Measurements from ENCODE around the gene CHST9.

CHST9 gene

GRCh38 chr18:27033722-27034121 lies 151.4 kb downstream of the CHST9 start:
- Histone ChIP-seq H3K4me1 (ENCODE audit: low read length) (peaks cover 8% of the 10 kb centered on the region), H3K9me3 (ENCODE audit: insufficient read depth, low read length) (no peaks in the 10 kb centered on the region), H3K4me2 (ENCODE audit: low read length) (no peak overlapping the region), H4K20me1 (ENCODE audit: insufficient read depth, low read length) (no peaks in the 10 kb centered on the region), H3K36me3 (replicated peaks; ENCODE audit: low read depth, low read length) (no peaks in the 10 kb centered on the region), H3K27me3 (ENCODE audit: low read depth, low read length) (no peaks in the 10 kb centered on the region), H2AFZ (ENCODE audit: low read depth, low read length) (no peak overlapping the region), H3K9ac (ENCODE audit: low read length) (no peak overlapping the region), H3K4me3 (ENCODE audit: low read length) (no peak overlapping the region), H3K79me2 (ENCODE audit: low read length) (no peaks in the 10 kb centered on the region), H3K27ac (ENCODE audit: low read length) (no peak overlapping the region)
- TF ChIP-seq EZH2phosphoT487 (IDR thresholded peaks at IDR 0.05; ENCODE audit: low read depth) (no peak), CTCF (IDR thresholded peaks at IDR 0.05; ENCODE audit: low read depth, low read length) (no peak)

- H3K4me1 ChIP-seq (ENCODE audit: low read length): peaks cover 8% of the 10 kb centered on the region
- H3K36me3 ChIP-seq (replicated peaks; ENCODE audit: low read depth, low read length): no peaks in the 10 kb centered on the region
- no peak overlapping the region for H3K27ac ChIP-seq (ENCODE audit: low read length)
These were observed 154.7 kb downstream of the CHST9 start for GRCh38 chr18:27030421-27030820.

GRCh38 chr18:27022477-27022876 lies 162.6 kb downstream of the CHST9 start:
- Histone ChIP-seq H2AFZ (ENCODE audit: low read depth, low read length) (no peak overlapping the region), H3K27me3 (ENCODE audit: low read depth, low read length) (no peaks in the 10 kb centered on the region), H3K4me3 (ENCODE audit: low read length) (no peak overlapping the region), H3K4me2 (ENCODE audit: low read length) (no peak overlapping the region), H3K27ac (ENCODE audit: low read length) (no peak overlapping the region), H3K4me1 (ENCODE audit: low read length) (peaks cover 8% of the 10 kb centered on the region; the same call in 1 of the 2 replicates), H4K20me1 (ENCODE audit: insufficient read depth, low read length) (no peaks in the 10 kb centered on the region), H3K9ac (ENCODE audit: low read length) (no peak overlapping the region), H3K79me2 (ENCODE audit: low read length) (no peaks in the 10 kb centered on the region), H3K36me3 (replicated peaks; ENCODE audit: low read depth, low read length) (no peaks in the 10 kb centered on the region), H3K9me3 (ENCODE audit: insufficient read depth, low read length) (no peaks in the 10 kb centered on the region)
- TF ChIP-seq CTCF (IDR thresholded peaks at IDR 0.05; ENCODE audit: low read depth, low read length): no peak
- no peak for TF ChIP-seq EZH2phosphoT487 (IDR thresholded peaks at IDR 0.05; ENCODE audit: low read depth)

More at GRCh38 chr18:27030421-27030820, 154.7 kb downstream of the CHST9 start:
- H3K79me2 ChIP-seq (ENCODE audit: low read length): no peaks in the 10 kb centered on the region
- H2AFZ ChIP-seq (ENCODE audit: low read depth, low read length): no peak overlapping the region
- H3K27me3 ChIP-seq (ENCODE audit: low read depth, low read length): no peaks in the 10 kb centered on the region
- no peak for TF ChIP-seq CTCF (IDR thresholded peaks at IDR 0.05; ENCODE audit: low read depth, low read length)
- no peak for TF ChIP-seq EZH2phosphoT487 (IDR thresholded peaks at IDR 0.05; ENCODE audit: low read depth)
- H4K20me1 ChIP-seq (ENCODE audit: insufficient read depth, low read length): no peaks in the 10 kb centered on the region
- no peaks in the 10 kb centered on the region for H3K9me3 ChIP-seq (ENCODE audit: insufficient read depth, low read length)
- H3K4me2 ChIP-seq (ENCODE audit: low read length): no peak overlapping the region
- H3K4me3 ChIP-seq (ENCODE audit: low read length): no peak overlapping the region
- no peak overlapping the region for H3K9ac ChIP-seq (ENCODE audit: low read length)

- no peak overlapping the region for H3K4me2 ChIP-seq (ENCODE audit: low read length)
- no peak overlapping the region for H3K4me3 ChIP-seq (ENCODE audit: low read length)
- H3K9ac ChIP-seq (ENCODE audit: low read length): no peak overlapping the region
- H3K4me1 ChIP-seq (ENCODE audit: low read length): peaks cover 8% of the 10 kb centered on the region; the same call in 1 of the 2 replicates
- H3K27me3 ChIP-seq (ENCODE audit: low read depth, low read length): no peaks in the 10 kb centered on the region
- H3K27ac ChIP-seq (ENCODE audit: low read length): no peak overlapping the region
- TF ChIP-seq CTCF (IDR thresholded peaks at IDR 0.05; ENCODE audit: low read depth, low read length) (peak; percentile 92), EZH2phosphoT487 (IDR thresholded peaks at IDR 0.05; ENCODE audit: low read depth) (no peak)
- no peaks in the 10 kb centered on the region for H4K20me1 ChIP-seq (ENCODE audit: insufficient read depth, low read length)
- no peaks in the 10 kb centered on the region for H3K36me3 ChIP-seq (replicated peaks; ENCODE audit: low read depth, low read length)
- no peaks in the 10 kb centered on the region for H3K9me3 ChIP-seq (ENCODE audit: insufficient read depth, low read length)
- H3K79me2 ChIP-seq (ENCODE audit: low read length): no peaks in the 10 kb centered on the region
- H2AFZ ChIP-seq (ENCODE audit: low read depth, low read length): no peak overlapping the region
These were observed 167.1 kb downstream of the CHST9 start for GRCh38 chr18:27017901-27018500.

Data from OCI-LY3 (cell line).